ENCODE data around the gene THSD4.

The THSD4 gene

GRCh38 chr15:71566226-71566625 lies 451.0 kb downstream of the THSD4 start:
- DNase-seq, result no peak

GRCh38 chr15:71567173-71567572 lies 451.9 kb downstream of the THSD4 start:
- DNase-seq, result no peak

- no peak for DNase-seq
Observed at GRCh38 chr15:71568227-71568626, 453.0 kb downstream of the THSD4 start.

- no peak for DNase-seq
Observed at GRCh38 chr15:71570736-71571135, 455.5 kb downstream of the THSD4 start.

GRCh38 chr15:71571641-71572040 lies 456.4 kb downstream of the THSD4 start:
- DNase-seq, result no peak

- no peak for DNase-seq
Observed at GRCh38 chr15:71572452-71573053, 457.3 kb downstream of the THSD4 start.

- no peak for DNase-seq
Observed at GRCh38 chr15:71573599-71573998, 458.3 kb downstream of the THSD4 start.

- DNase-seq, result no peak
Observed at GRCh38 chr15:71575474-71576045, 460.3 kb downstream of the THSD4 start.

GRCh38 chr15:71577071-71577470 lies 461.8 kb downstream of the THSD4 start:
- no peak for DNase-seq

- no peak for DNase-seq
Observed at GRCh38 chr15:71581398-71581930, 466.2 kb downstream of the THSD4 start.

- no peak for DNase-seq
Observed at GRCh38 chr15:71585159-71585558, 469.9 kb downstream of the THSD4 start.

GRCh38 chr15:71586463-71586862 lies 471.2 kb downstream of the THSD4 start:
- no peak for DNase-seq

- no peak for DNase-seq
Observed at GRCh38 chr15:71588746-71589145, 473.5 kb downstream of the THSD4 start.

- DNase-seq, result no peak
Observed at GRCh38 chr15:71591057-71591456, 475.8 kb downstream of the THSD4 start.

GRCh38 chr15:71592203-71592602 lies 476.9 kb downstream of the THSD4 start:
- DNase-seq, result no peak

- DNase-seq, result no peak
Observed at GRCh38 chr15:71595846-71596553, 480.7 kb downstream of the THSD4 start.

GRCh38 chr15:71596672-71597071 lies 481.4 kb downstream of the THSD4 start:
- DNase-seq, result no peak

GRCh38 chr15:71597126-71597525 lies 481.9 kb downstream of the THSD4 start:
- no peak for DNase-seq

- DNase-seq, result no peak
Observed at GRCh38 chr15:71597637-71598036, 482.4 kb downstream of the THSD4 start.

- DNase-seq, result no peak
Observed at GRCh38 chr15:71598741-71599140, 483.5 kb downstream of the THSD4 start.

GRCh38 chr15:71599418-71600151 lies 484.3 kb downstream of the THSD4 start:
- DNase-seq, result no peak

- DNase-seq, result no peak
Observed at GRCh38 chr15:71600237-71600636, 485.0 kb downstream of the THSD4 start.

- no peak for DNase-seq
Observed at GRCh38 chr15:71601038-71601834, 486.0 kb downstream of the THSD4 start.
